ENCODE measurements around the gene HELZ.

- TF ChIP-seq CTCF (IDR thresholded peaks at IDR 0.05): no peak
- no peak for TF ChIP-seq IRF3 (IDR thresholded peaks at IDR 0.05; ENCODE audit: low read depth, low read length)
- peak; percentile 56; the same call in 1 of the 2 replicates for TF ChIP-seq POLR2AphosphoS5 (IDR thresholded peaks at IDR 0.05; ENCODE audit: low read depth, low read length)
- peak; percentile 69; the same call in 1 of the 2 replicates for TF ChIP-seq MXI1 (IDR thresholded peaks at IDR 0.05; ENCODE audit: low read depth, low read length)
- peak; percentile 74; the same call in 1 of the 2 replicates for TF ChIP-seq TAF1 (IDR thresholded peaks at IDR 0.05; ENCODE audit: borderline replicate concordance, low read depth, low read length)
- no peak for TF ChIP-seq USF2 (IDR thresholded peaks at IDR 0.05; ENCODE audit: borderline replicate concordance, low read depth, low read length)
- TF ChIP-seq TEAD4 (IDR thresholded peaks at IDR 0.05; ENCODE audit: borderline replicate concordance, insufficient read depth): 0 out of 2 replicates have a peak, but pooled peaks have one; percentile 15
- TF ChIP-seq SIN3A (IDR thresholded peaks at IDR 0.05; ENCODE audit: borderline replicate concordance, low read depth, low read length): peak; percentile 72; the same call in 1 of the 2 replicates
- TF ChIP-seq JUND (IDR thresholded peaks at IDR 0.05): no peak
Observed at GRCh38 chr17:67245073-67245693, at the start of gene HELZ.
